Measurements from ENCODE around the gene CYP3A4.
"Not testable (repeated sequence)": the region's sequence is repeated elsewhere in the genome, so short reads cannot be mapped to it uniquely, and the experiment has no call there.

Gene CYP3A4

DNA sequence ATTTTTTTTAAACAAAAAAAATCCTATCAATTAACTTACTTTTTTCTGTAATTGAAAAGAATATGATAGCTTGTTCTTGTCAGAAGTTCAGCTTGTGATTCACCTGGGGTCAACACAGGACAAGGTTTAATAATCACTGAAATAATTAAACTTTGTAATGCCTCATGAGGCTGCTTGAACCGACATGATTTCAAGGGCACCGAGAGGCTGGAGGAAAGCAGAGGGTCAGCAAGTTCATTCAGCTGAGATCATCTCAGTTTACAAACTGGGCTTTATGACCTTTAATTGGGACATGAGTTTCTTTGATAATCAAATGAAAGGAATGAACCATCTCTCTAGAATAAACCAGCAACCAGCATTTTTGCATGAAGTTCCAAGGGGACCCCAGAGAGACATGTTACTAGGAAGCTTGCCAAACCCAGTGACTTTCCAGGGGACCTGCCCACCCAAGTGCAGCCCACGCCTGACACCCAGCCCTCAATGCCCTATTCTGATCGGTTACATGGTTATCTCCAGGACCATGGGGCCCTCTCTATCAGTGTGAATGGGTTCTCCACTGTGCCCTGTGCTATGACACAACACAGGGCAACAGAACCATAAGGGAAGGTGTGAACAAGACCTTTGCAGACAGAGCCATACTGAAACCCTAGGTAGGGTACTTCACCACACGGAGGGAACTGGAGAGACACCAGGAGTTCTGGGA, 7.8 kb upstream of the CYP3A4 start:
- DNase-seq, result no peak

DNA sequence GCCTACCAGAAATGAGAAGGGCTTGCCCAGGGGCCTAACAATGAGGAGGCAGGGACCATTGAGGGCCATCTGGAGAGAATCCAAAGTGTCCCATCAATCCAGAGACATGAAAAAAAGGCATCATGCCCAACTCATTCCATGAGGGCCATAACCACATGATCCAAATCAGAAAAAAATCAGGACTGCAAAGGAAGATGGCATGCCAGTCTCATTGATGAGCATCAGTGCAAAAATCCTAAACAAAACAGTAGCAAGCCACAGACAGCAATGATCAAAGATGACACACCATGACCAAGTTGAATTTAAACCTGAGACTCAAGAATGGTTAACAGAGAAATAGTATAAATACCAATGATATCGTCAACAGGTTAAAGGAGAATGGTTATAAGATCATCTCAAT, 7.0 kb upstream of the CYP3A4 start:
- no peak for DNase-seq

- no peak for DNase-seq
Measured at GRCh38 chr7:99790407-99790806, 6.4 kb upstream of the CYP3A4 start.

DNA sequence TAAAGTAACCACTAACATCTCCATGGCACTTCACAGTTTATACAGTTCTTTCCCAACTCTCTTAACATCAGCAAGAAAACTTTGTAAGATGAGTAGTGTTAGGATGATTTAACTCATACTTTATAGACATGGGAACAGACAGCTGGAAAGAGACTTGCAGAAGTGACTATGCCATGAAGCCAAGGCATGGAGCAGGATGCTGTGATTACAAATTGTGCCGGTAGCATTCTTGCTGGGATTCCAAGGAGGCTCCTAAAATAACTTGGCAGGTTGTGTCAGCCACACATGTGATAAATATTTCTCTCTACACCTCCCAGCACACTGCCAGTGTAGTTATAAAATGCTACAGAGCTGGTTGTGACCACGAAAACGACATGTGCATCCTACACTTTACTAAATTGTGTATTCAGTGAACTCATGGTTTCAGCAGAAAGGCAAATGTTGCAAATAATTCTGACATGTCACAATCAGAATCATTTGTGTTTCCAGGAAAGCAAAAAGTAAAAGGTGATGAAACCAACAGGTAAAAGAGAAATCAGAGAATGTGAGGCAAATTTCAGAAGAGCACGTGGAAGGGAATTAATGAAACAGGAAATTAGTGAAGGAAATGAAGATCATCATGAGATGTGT, 5.6 kb upstream of the CYP3A4 start:
- DNase-seq, result no peak

GRCh38 chr7:99788554-99788953, 4.6 kb upstream of the CYP3A4 start:
- DNase-seq, result no peak

DNA sequence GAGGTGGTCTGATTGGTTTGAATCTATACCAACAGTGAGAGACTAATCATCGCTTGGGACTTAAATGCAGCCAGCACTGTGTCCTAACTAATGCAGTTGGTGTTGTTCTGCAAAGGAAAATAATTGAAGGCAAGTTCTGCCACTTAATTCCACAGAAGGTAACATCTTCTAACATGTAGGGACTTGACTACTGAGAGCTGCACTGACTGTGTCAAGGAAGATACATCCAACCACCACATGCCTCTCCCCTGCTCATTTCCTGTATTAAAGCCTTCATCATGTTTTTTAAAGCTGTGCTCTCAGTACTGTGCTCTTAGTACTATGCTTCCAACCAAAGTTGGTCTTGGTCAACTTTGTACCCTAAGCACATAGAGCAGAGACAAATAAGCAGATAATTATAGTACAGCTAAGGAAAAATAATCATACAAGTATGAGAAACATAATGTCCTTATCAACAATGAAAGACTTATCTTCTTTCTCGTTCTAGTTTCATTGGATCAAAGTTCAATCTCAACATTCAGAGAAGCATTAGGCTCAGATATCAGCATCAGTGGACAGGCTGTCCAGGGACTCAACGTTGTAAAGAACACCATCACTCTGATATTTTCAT, 2.8 kb upstream of the CYP3A4 start:
- no peak for DNase-seq

DNA sequence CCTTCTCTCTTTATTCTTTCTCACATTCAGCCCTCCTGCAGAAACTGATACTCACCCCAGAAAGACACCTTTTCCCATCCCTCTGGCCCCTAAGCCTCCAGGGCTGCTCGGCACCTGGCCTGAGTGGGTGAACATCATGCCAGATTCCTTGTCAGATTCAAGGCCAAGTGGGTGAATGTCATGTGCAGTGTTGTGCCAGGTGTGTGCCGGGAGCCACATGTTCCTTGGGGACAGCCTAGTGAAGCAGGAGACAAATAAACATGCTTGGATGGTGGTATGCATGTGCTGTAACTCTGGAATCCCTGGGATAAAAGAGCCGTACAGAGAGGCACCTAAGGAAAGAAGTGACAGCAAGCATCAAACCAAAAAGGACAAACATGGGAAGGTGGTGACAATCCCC, 1.7 kb upstream of the CYP3A4 start:
- DNase-seq, result not testable (repeated sequence)

GRCh38 chr7:99782012-99782953, 1.7 kb downstream of the CYP3A4 start:
- DNase-seq, result no peak

DNA sequence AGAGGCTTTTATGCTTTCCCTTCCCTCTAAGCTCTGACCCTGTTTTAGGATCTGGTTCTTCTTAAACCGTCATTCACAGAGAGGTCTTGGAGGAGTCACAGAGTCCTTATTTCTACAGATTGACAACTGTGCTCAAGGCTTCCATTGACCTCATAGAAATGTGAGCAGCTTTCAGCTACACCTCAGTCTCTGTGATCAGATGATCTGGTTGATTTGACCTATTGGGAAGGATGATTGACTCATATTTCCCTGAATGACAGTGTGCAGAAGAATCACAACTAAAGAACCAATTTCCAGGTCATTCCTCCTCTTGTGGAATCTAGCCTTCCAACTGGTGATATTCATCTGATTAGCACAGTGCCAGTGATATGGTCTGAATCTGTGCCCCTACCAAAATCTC, 3.4 kb downstream of the CYP3A4 start:
- no peak for DNase-seq

GRCh38 chr7:99779949-99780348, 4.0 kb downstream of the CYP3A4 start:
- no peak for DNase-seq

DNA sequence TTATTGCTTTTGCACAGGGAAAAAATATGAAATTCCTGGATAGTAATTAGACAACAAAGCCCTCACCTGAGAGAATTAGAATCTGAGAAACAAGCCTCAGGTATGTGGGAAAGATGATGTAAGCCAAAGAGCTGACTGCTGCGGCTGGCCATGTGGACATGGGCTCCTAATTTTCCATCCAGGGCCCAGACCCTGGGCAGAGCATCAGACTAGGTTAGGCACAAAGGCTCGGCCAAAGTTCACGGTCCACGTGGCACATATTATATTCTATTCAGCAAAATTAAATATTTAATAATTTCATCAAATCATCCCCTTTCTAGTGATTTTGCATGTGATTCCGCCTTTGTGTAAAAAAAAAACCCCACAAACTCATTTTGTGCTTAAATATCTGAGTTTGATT, 5.1 kb downstream of the CYP3A4 start:
- no peak for DNase-seq

DNA sequence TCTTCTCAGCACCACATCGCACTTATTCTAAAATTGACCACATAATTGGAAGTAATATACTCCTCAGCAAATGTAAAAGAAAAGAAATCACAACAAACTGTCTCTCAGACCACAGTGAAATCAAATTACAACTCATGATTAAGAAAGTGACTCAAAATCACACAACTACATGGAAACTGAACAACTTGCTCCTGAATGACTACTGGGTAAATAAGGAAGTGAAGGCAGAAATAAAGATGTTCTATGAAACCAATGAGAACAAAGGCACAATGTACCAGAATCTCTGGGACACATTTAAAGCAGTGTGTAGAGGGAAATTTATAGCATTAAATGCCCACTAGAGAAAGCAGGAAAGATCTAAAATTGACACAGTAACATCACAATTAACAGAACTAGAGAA, 10.6 kb downstream of the CYP3A4 start:
- not testable (repeated sequence) for DNase-seq

DNA sequence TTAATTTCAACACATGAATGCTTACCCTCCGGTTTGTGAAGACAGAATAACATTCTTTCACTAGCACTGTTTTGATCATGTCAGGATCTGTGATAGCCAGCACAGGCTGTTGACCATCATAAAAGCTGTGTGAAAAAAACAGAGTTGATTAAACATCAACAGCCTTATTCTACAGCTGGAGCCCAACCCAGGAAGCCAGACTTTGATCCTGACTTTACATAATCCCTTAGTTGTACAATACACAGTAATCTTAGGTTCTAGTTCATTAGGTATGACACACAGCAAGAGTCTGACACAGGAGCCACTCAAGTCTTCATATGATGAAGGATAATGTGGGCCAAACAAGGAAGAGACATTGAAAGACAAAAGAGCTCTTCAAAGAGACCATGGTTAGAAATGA, 11.4 kb downstream of the CYP3A4 start:
- no peak for DNase-seq

GRCh38 chr7:99769494-99769893, 14.5 kb downstream of the CYP3A4 start:
- DNase-seq, result not testable (repeated sequence)

DNA sequence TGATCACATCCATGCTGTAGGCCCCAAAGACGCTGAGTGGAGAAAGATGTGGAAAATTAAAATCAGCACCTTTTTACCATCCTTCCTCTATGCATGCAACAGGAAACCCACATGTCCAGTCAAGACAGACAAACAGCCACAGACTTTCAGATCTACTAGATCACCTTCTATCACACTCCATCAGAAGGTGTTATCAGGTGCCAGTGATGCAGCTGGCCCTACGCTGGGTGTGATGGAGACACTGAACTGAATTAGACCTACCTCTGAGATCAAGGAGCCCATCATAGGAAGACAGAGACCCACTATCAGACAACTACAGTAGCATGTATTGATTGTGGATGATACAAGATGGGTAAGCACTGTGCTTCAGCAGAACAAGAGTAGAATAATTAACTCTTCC, 15.5 kb downstream of the CYP3A4 start:
- no peak for DNase-seq

DNA sequence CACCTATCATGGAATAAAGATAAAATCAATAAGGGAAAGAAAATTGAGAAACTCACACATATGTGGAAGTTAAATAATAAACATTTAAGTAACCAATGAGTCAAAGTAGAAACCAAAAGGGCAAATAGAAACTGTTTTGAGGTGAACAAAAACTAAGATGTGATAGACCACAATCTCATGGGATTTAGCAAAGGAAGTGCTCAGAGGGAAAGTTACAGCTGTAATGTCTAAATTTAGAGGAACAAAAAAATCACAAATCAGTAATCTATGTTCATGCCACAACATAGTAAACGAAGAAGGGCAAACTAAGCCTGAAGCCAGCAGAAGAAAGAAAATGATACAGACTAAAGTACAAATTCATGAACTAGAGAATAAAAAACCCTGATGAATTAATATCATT, 16.3 kb downstream of the CYP3A4 start:
- no peak for DNase-seq

- no peak for DNase-seq
Measured at GRCh38 chr7:99766484-99767099, 17.4 kb downstream of the CYP3A4 start.

GRCh38 chr7:99764478-99764877, 19.5 kb downstream of the CYP3A4 start:
- no peak for DNase-seq

- DNase-seq, result peak; percentile 68
Measured at GRCh38 chr7:99762680-99763327, 21.2 kb downstream of the CYP3A4 start.

DNA sequence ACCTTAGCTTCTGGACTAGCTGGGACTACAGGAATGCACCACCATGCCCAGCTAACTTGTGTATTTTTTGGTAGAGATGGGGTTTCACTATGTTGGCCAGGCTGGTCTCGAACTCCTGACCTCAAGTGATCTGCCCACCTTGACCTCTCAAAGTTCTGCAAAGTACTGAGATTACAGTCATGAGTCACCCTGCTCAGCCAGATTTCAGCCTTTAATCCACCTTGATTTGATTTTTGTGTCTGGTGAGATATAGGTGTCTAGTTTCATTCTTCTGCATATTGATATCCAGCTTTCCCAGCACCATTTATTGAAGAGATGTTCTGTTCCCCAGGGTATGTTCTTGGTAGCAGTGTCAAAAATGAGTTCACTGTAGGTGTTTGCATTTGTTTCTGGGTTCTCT, 28.9 kb downstream of the CYP3A4 start:
- DNase-seq, result no peak

- DNase-seq, result no peak
Measured at GRCh38 chr7:99752356-99752755, 31.6 kb downstream of the CYP3A4 start.

DNA sequence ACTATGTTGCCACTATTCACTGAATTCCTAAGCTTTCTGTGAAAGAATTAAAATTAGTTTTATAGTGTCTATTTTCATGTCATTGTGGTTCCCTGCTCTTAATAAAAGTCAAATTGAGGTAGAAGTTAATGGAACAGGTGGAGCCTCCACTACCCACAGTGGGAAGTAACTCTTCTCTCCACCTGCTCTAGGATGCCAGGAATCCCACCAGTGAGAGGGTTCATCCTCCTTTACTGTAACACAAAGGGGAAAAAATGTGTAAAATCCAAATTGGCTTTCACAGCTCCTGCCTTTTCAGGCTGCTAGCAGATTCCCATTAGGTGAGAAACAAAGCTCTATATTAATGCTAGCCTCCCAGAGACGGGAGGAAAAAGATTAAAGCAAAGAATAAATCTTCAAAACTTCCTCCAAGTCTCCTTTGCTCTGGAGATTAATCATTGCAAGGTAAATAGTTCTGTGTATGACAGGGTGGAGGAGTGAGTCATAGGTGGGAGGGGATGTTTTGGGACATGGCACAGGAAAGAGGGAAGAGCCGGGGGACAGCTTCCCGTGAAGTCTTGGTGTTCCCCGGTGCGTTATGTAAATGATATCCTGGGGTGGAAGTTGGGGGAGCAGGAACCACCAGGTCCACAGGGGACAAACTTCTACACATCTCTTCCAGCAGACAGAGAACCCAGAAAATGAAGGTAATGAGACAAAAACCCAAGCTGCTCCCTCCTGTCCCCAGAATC, 32.5 kb downstream of the CYP3A4 start:
- DNase-seq, result not testable (repeated sequence)

Data from right hindlimb (tissue), 1 donor.